Suprapubic skin (tissue), 4 donors: ENCODE measurements around the gene ACOD1.

Source experiments
- CTCF ChIP-seq, 2 donors: fragments of 200-600 bp in 1 of 2; fragments of 450-650 bp in 1 of 2; sonication (generic) in 1 of 2; IDR thresholded peaks; one replicate each; pipeline ENCODE4 v1.5.1; 2016 to 2019; ENCODE audit warnings: antibody characterized with exemption in 2 of 2, mild to moderate bottlenecking in 1 of 2, moderate library complexity in 1 of 2
- EP300 ChIP-seq: sonication (generic); formaldehyde crosslinking; IDR thresholded peaks from one replicate; pipeline ENCODE4 v1.6.1; 2017; ENCODE audit warnings: antibody characterized with exemption
- POLR2A ChIP-seq, 2 donors: fragments of 450-650 bp; IDR thresholded peaks; one replicate each; pipeline ENCODE4 v1.6.1; 2017; ENCODE audit warnings: antibody characterized with exemption in 2 of 2, mild to moderate bottlenecking in 2 of 2, moderate library complexity in 2 of 2
- POLR2AphosphoS5 ChIP-seq, 3 donors: sonication (generic); formaldehyde crosslinking; IDR thresholded peaks; one replicate each; pipeline ENCODE4 v1.6.1; 2017; ENCODE audit warnings: antibody characterized with exemption in 3 of 3

- TF ChIP-seq POLR2A (IDR thresholded peaks at IDR 0.05): no peak
- TF ChIP-seq CTCF (IDR thresholded peaks at IDR 0.05): no peak
- TF ChIP-seq EP300: no peak
- TF ChIP-seq POLR2AphosphoS5 (IDR thresholded peaks at IDR 0.05): no peak
Measured at GRCh38 chr13:76971215-76971614, 22.9 kb downstream of the ACOD1 start.
